Activated CD4-positive, alpha-beta T cell treated with anti-CD3 and anti-CD28 coated beads, Interleukin-2, Interleukin-6, amounts not matched to agents 100 ng/mL and 50 ng/mL, durations not matched to agents 16 hours and 8 hours (primary cell): ENCODE data around the gene METTL2B.
"Not testable (repeated sequence)": the region's sequence is repeated elsewhere in the genome, so short reads cannot be mapped to it uniquely, and the experiment has no call there.

ENCODE experiments used
- DNase-seq: peaks from one replicate; pipeline ENCODE4 v3.0.0-alpha.2; 2020

The METTL2B gene

GRCh38 chr7:128529191-128529590, 52.6 kb downstream of the METTL2B start:
- not testable (repeated sequence) for DNase-seq

GRCh38 chr7:128530121-128530854, 53.7 kb downstream of the METTL2B start:
- peak; percentile 21 for DNase-seq

GRCh38 chr7:128530855-128531104, 54.2 kb downstream of the METTL2B start:
- DNase-seq = no peak

- peak; percentile 90 for DNase-seq
Observed at GRCh38 chr7:128531105-128531954, 54.8 kb downstream of the METTL2B start.

GRCh38 chr7:128531955-128532478, 55.5 kb downstream of the METTL2B start:
- DNase-seq = peak; percentile 50

- DNase-seq = peak; percentile 3
Observed at GRCh38 chr7:128532956-128533355, 56.4 kb downstream of the METTL2B start.

- DNase-seq = not testable (repeated sequence)
Observed at GRCh38 chr7:128537410-128537809, 60.9 kb downstream of the METTL2B start.

GRCh38 chr7:128542530-128542929, 66.0 kb downstream of the METTL2B start:
- not testable (repeated sequence) for DNase-seq

GRCh38 chr7:128543300-128543699, 66.8 kb downstream of the METTL2B start:
- DNase-seq = not testable (repeated sequence)

GRCh38 chr7:128546319-128546851, 69.8 kb downstream of the METTL2B start:
- DNase-seq = not testable (repeated sequence)

- no peak for DNase-seq
Observed at GRCh38 chr7:128550920-128551319, 74.4 kb downstream of the METTL2B start.

- DNase-seq = not testable (repeated sequence)
Observed at GRCh38 chr7:128554394-128554793, 77.8 kb downstream of the METTL2B start.
